ENCODE measurements around the gene E2F3.

Gene E2F3

DNA sequence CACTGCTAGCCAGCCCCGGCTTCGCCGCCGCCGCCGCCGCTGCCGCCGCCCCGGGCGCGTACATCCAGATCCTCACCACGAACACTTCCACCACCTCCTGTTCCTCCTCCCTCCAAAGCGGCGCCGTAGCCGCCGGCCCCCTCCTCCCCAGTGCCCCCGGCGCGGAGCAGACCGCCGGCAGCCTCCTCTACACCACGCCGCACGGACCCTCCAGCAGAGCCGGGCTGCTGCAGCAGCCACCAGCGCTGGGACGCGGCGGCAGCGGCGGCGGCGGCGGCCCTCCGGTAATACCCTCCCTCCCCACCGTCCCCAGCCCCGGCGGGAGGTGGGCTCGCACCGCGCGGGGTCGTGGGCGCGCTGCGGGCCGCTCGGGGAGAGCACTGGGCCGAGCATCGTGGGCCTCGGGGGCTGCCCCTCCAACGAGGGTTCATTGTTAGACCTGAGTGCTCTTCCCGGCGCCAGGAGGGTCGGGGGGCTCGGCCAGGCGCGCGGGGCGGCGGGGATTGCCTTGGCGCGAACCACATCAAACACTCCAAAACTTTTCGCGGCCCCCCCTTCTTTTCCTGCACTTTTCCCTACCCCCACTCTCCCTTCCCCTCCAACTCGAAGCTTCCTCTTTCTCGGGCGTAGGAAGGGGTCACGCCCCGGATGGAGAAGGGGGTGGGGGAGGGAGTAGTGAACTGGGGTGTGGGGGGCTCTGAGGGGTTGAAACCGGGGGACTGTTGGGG is 827 bp downstream of the E2F3 start:
- DNase-seq: peak; percentile 83

DNA sequence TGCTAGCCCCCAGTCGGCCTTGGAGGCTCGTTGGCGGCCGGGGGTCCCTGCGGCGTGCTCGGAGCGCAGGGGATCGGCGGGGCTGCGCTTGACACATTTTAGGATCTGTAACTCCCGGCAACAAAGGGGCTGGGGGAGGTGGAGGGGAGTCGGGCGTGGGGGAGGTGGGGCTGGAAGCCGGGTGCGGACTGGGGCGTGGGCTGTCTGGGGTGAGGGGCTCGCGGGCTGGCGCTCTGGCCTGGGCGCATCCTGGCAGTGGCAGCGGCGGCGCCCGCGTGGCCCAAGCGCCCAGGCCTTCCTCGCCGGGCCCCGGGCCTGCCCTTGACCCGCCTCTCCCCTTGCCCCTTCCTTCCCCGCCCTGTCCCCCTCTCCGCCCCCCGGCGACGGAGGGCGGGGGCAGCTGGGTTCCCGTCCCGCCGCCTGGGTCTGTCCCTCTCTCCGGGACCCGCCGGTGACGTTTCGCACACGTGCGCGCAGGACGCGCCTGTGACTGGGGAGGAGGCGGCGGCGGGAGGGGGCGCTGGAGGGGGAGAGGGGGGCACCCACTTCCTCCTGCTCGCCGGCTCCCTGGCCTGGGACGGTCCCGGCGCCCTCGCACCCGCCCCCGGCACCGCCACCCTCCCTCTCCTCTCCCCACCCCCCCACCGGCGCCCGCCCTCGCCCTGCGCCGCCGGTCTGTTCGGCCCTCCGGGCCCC is 1.5 kb downstream of the E2F3 start:
- peak; percentile 93 for DNase-seq

DNA sequence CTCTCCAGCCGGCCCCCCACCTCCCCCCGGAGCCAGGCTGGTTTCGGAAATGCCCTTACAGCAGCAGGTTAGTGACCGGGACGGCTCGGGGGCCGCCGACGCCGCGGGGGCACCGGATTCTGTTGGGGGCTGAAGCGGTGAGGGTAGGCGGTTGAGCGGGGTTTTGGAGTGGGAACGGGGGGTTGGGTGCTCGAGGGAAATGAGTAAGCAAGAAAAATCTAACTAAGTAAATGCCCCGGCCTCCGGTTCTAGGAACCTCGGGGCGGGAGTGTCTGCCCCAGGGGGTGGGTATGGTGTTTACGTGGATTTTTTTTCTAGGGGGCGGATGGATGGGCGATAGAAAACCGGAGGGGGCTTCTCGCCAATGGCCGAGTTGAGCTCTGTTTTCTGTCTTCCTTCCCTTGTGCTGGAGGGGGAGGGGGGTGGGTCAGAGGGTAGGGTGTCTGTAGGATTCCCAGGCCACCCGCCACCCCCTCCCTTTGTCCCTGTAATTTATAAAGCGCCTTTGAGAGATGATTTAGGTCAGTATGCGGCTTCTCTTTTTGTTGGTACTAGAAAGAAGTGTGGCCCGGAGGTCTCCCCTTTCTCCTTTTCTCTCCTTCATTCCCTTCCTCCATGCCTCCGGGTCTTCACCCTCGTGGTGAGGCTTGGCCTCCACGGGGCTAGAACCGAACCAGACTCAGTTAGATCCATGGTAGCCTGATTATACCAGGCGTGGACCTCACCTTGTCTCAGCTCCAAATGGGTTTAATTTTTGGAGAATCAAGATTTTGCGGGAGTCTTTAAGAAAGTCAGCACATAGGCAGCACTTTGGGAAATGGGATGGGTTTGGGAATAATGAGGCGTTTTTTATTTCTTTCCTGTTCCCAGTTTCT is 2.3 kb downstream of the E2F3 start:
- peak; percentile 81 for DNase-seq

DNA sequence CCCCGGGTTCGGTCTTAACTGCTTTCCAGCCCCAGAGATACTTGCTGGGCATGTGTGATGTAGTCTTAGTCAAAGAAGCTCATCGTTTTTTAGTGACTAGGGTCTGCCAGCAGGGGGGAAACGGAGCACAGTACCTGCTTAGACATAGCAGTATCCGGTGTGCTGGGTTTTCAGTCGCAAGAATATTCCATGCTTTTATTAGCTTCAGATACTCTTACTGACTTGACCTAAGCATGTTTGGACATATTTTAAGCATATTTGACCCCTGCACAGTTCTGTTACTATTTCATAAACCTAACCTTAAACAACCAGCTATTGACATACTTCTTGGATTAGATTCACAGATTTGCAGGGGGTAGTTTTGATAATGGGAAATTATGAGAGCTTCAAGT is 3.0 kb downstream of the E2F3 start:
- DNase-seq: peak; percentile 89

DNA sequence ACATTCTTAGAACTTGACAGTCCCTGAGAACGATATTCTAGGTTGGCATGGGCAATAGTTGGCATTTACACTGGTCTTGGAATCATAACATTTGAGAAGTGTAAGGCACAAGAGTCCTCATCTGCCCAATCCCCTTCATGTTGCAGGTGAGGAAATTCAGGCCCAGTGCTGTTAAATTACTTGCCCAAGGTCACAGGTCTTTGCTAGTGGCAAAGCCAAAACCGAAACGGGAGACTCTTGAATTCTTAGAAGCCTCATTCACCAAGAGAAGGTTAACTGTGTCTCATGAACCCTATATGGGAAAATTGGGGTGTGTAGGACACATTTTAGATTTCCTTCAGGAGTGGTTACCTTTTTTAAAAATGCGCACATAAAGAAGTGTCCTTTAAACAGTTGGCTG is 7.2 kb downstream of the E2F3 start:
- no peak for DNase-seq

DNA sequence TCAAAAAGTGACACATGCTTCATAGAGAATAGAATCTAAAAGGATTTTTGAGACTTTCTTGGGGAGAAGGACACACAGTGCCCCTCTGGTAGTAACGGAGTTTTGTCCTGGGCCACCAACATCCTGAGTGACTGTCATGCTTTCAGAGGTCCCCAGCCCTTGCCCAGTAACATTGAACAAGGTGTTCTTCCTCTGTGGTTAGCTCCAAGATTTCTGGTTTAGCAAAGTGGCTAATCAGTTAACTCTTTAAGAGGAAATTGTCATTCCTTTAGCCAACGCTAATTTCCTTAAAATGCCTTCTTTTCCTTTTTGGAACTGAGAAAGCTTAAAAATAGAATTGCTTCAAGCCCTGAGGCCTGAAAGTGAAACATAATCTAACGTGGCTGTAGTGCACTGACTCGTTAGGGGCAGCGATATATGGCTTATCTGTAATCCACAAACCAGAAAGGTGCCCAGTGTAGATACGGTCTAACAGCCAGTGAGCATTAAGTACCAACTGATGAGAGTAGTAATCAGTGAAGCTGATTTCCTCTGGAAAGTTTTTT is 7.8 kb downstream of the E2F3 start:
- DNase-seq: peak; percentile 96

DNA sequence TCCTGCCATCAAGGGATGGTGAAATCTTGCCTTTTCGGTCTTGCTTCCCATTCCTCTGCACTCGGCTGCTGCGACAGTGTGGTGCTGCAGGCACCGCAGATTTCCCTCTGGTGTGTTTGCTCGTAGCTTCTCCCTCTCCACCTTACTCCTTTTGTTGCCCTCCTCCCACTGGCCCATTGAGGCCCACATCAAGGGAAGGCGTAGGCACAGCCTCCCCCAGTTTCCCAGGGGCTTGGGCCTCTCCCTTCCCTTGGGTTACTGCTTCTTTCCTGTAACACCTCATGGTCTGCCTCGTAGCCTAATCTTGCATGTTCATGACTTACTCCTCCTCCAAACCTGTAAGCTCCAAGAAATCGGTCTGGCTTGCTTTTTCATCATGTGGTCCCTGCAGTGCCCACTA is 9.9 kb downstream of the E2F3 start:
- no peak for DNase-seq

DNA sequence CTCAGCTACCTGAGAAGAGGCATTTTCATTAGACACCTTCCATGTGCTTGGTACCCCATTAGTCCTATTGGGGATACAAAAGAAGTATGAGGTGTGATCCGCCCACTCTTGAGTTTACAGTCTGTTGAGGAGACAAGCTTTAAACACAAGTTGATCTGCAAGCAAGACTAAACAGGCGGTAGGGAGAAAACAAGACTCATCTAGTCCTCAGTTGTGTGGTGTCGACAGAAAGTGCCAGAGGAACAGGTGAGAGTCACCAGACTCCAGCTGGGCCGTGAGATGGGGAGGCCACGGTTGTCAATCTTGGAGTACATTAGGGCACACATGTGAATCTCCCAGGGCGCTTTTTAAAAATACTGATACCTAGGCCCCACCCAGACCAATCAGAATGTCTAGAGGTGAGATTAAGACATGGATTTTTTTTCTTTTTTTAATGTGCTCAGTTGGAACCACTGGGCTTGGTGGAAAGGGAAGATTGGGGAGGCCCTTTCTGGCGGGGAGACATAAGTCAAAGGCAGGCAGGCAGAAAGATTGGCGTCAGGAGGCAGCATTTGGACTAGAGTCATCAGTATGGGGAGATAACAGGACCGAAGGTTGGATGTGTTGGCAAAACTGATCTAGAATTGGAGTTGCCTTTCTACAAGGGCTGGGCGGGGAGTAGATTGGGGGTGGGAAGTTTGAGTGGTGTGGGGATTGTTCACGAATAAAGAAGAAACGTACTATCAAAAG is 10.4 kb downstream of the E2F3 start:
- DNase-seq: peak; percentile 53

DNA sequence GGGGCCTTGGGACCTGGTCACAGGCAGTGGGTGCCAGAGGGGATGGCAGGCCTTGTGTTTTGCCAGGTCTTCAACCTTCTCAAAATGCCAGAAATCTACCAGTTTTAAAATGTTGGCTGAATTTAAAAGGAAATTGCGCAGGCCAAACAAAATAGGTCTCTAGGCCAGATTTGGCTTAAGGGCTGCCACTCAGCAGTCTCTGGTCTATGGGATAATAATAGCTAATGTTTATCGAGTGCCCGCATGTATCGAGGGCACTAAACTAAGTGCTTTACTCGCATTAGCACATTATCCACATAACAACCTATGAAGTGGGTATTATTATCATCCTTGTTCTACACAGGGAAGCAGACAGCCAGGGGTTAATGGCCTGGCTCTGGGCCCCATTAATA is 11.0 kb downstream of the E2F3 start:
- DNase-seq: no peak

DNA sequence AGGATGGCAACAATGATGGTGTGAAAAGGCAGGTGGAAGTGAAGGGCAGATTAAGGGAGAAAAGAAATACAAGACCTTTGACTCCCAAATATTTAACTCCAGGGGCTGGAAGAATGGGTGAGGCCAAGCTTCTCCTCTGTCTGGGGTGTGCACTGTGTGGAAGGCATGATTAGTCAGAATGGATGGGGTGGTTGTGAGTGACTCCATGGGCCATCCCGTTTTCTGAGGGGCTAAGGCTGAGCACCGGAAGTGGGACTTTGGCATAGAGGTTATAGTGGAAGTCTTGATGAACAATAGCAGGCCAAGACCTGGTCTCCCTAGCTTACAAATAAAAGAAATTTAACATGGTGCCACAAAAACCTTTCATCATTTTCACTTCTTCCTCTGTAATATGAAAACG is 12.1 kb downstream of the E2F3 start:
- no peak for DNase-seq

DNA sequence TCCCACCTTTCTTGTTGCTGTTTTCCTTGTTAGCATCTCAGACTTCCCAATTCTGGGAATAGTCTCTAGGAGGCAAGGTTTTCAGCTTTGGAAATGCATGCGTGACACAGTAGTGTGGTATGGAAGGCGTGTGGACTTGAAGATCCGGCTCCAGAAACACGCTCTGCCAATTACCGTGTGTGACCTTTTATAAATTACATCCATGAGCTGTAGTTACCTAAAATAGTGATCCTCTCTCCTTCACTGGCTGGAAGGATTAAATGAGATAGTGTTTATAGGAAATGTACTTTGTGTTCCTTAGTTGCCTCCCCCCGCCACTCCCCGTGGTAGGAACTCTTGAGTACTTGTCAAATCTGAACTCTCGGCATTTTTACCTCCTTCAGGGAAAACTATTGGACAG is 13.0 kb downstream of the E2F3 start:
- no peak for DNase-seq

DNA sequence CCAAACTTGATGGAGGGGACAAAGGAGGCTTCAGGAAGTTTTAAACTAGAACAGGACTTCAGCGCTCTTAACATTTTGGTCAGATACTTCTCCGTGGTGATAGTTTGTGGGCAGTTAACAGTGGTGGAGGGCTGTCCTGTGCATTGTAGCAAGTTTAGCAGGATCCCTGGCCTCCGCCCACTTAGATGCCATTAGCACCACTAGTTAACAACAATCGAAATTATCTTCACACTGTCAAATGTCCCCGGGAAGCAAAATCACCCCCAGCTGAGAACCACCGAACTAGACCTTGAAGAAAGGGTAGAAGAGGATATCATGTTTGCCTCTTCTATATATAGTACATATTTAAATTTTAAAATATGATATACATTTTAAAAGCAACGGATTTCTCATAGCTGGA is 13.6 kb downstream of the E2F3 start:
- no peak for DNase-seq

DNA sequence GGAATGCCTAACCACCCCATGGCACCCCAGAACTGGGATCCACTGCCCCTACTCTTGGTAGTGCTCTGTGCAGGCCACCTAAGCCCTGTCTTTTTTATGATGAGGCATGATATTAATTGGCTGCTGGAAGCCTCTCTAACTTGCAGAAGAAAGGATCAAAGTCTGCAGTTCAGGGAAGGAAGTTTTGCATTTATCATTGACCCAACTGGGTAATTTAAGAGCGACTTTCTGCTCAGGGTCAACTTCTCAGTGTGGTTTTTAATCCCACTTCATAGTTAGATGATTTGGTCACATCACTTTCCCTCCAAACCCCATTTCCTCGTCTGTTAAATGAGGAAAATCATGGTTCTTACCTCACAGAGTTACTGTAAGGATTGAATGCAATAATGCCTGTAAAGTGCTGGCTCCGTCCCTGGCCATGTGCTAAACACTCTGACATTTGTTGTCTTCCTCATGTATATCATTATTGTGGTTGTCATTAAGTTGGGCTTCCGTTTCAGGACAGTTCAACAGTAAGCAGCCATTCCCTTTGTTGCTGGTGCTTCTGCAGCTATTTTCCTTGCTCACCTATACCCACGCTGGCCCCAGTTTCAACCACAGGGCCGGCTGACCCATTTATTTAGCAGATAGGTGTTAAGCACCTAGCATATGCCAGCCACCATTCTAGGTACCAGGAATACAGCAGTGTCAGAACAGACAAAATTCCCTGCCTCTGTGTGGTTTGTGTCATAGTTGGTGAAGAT is 14.2 kb downstream of the E2F3 start:
- no peak for DNase-seq

DNA sequence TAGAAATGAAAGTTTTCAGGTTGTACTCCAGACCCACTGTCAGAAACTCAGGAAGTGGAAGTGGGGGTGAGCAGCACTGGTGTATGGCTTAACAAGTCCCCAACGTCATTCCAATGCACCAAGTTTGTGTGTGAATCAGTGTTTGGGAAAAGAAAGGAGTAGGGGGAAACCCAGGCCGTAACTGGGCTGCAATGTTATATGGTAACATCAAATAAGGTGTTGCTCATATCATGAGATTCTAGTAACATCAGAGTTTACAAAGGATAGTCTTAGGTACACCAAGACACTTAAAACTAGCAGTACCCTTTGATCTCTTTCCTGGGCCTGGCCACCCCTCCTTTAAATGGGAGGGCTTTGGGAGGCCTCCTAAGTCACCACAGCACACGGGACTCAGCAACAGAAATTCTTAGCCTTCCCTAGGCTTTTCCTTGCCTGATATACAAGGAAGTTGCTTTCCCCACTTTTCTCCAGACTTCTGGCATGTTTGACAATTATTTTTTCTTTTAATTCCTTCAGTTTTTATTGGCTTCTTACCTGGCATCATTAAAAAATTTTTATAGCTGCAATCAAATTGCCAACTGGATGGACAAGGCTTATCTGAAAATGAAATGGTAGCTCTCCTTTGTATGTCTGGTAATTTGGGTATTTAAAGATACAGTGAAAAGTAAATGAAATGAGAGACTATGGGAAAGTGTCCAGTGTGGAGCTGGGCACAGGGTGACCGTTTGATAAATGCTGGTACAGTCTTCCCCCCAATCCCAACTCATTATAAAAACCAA is 15.1 kb downstream of the E2F3 start:
- no peak for DNase-seq

DNA sequence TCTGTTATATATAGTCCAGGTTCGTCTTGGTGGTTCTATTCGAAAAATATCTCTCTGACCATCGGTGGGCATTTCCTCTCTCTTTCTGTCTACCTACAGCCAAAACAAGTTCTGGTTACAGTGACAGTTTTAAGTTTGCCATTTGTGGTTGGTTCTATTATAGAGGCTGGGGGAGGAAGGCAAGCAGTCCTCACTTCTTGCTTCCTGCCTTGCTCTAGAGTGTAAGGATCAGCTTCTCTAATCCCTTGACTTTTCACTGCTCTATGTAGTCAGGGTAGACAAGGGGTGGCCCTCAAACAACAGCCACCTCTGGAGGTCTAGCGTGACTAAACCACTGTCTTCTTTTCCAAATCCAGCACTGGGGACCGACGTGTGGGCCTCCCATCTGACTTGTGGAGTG is 16.1 kb downstream of the E2F3 start:
- no peak for DNase-seq

DNA sequence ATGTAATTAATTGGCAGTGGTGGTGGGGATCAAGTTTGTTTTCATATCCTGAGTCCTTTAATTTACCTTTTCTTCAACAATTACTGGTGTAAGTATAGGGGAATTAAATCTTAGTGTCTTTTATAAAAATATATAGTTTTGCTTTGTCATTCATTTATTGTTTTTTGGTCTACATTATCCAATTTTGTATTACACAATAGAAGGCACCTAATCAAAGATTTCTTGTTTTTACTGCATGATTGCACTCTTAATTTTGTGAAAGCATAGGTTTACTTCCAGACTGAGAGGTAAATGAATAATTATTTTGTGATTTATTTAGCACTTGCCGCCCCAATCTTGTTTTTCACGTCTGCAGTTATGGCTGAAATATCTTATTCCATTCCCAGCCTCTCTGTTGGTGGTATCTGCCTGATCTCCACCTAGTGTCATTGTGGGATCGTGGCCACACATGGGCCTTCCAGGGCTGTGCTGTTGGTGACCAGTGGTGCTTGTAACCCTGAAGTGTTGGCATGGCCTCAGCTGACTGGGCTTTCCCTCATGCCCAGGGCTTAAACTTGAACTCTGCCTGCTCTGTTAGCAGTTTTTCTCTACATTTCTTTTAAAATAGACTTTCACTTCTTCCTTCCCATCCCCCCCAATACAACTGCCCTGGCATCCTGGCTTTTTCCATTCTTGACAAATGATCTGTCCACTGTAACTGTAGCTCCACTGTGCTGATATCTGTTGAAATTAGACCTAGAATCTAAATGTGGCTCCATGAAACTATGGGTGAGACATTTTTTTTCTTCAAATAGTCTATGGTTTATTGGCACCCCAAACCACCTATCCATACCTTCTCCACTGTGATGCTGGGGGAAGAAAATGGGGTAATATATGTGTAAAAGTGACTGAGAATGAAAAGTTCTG is 24.8 kb downstream of the E2F3 start:
- peak; percentile 39 for DNase-seq

DNA sequence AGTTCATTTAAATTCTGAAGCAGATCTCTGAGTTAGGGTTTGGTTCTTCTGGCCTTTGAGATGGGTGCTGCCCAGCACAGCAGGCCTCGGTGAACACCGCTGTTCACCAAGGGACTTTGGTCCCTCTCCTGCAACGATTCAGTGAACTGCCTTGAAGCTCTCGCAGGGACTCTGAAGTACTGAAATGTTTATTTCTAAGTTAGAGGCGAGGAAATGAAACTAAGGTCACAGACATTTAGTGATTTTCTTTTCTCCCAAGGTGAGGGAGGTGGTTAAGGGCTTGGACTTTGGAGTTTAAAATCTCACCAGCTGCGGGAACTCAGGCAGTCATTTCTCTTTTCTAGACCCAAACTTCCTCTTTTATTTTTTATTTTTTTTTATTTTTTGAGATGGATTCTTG is 26.2 kb downstream of the E2F3 start:
- DNase-seq: no peak

DNA sequence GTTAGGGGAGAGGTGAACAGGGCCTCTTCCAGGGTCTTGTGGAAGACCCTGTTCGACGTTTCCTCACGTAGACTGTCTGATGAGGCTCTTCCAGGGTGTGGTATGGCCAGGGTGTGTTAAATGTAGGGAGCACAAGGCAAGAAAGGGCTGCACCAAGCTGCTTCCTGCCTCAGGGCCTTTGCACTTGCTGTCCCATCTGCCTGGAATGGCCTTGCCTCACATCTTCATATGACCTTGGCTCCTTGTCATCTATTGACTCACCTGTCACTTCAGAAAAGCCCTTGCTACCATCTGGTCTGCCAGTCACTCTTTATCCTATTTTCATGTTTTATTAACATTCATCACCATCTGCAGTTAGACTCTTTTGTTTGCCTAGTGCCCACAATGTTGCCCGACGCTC is 31.0 kb downstream of the E2F3 start:
- DNase-seq: no peak

DNA sequence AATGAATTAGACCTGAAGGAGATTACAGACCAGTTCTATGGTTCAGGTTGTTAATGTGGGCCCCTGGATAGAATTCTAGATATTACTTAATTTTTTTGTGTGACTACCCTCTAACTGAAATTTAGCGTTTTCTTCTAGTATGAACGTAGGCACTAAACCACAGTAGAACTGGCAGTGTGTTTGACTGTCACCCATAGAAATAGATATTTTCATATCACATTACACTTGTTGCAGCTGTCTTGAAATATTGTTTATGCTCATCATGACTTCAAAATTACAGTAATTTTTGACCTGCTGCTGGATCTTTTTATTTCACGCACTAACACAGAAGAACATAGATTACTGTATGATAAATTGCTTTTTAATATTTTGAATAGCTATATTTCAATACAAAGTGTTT is 31.6 kb downstream of the E2F3 start:
- no peak for DNase-seq

DNA sequence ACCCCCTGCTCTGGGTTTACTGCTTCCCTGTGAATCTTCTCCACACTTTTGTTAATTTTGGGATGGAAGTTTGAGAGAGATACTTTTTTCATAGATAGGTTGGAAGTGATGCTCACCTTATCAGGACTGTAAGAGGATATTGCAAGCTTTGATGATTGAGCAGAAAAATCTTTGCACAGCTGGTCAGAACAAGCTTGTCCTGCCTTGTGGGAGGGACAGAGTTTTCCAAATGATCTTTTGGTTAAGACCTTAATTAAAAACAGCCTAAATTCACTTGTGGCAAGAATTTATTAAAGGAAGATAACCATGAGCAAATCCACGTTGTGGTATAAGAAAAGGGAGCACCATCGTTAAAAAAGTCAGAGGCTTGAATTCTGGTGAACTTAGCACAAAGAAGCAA is 32.2 kb downstream of the E2F3 start:
- DNase-seq: no peak
